Common myeloid progenitor, CD34-positive (primary cell): ENCODE results near the gene SDCCAG8.

Experiments
- CTCF ChIA-PET: fragments of 350-600 bp; sonication (Branson Sonifier 250); formaldehyde crosslinking; loops from one replicate; lab custom pipeline; 2021; ENCODE audit warnings: antibody characterized with exemption; lab: Charles Lee
- POLR2A ChIA-PET: fragments of 350-600 bp; sonication (Branson Sonifier 250); formaldehyde crosslinking; loops from one replicate; lab custom pipeline; 2021; ENCODE audit warnings: antibody characterized with exemption; lab: Charles Lee
- DNase-seq, 3 donors: peaks; one replicate each; pipeline versions ENCODE4 v3.0.0 to v3.0.0-alpha.2; 2013
- H3K27ac ChIP-seq, 2 experiments: 1 replicate in 1 of 2; 2 replicates in 1 of 2; pipeline ENCODE4 v1.7.0; 2013; ENCODE audit warnings: inconsistent platforms in 2 of 2, low read length in 2 of 2, mild to moderate bottlenecking in 2 of 2, low read depth in 1 of 2, moderate library complexity in 1 of 2; ENCODE audit not compliant: severe bottlenecking in 2 of 2, insufficient read depth in 1 of 2, poor library complexity in 1 of 2
- H3K27me3 ChIP-seq, 5 experiments: replicated peaks in 2 of 5; 1 replicate in 3 of 5; 2 replicates in 2 of 5; pipeline versions ENCODE4 v1.6.1 to v1.7.0; 2013; ENCODE audit warnings: low read length in 4 of 5, mild to moderate bottlenecking in 2 of 5, moderate library complexity in 2 of 5, inconsistent platforms in 1 of 5; ENCODE audit not compliant: insufficient read depth in 5 of 5, control insufficient read depth in 4 of 5
- H3K36me3 ChIP-seq, 4 experiments: 1 replicate in 2 of 4; 2 replicates in 2 of 4; pipeline versions ENCODE4 v1.6.1 to v1.7.0; 2013; ENCODE audit warnings: low read length in 3 of 4, control low read depth in 1 of 4, mild to moderate bottlenecking in 1 of 4; ENCODE audit not compliant: control insufficient read depth in 4 of 4, insufficient read depth in 4 of 4
- H3K4me1 ChIP-seq, 4 experiments: 1 replicate in 3 of 4; 2 replicates in 1 of 4; pipeline versions ENCODE4 v1.6.1 to v1.7.1; 2013; ENCODE audit warnings: low read length in 3 of 4, mild to moderate bottlenecking in 3 of 4, control low read depth in 1 of 4, inconsistent platforms in 1 of 4, moderate library complexity in 1 of 4; ENCODE audit not compliant: control insufficient read depth in 4 of 4, insufficient read depth in 4 of 4; ENCODE audit errors: control extremely low read depth in 1 of 4
- H3K4me3 ChIP-seq, 7 experiments: 1 replicate in 4 of 7; 2 replicates in 3 of 7; pipeline versions ENCODE4 v1.5.1 to v1.7.0; 2013; ENCODE audit warnings: mild to moderate bottlenecking in 7 of 7, low read length in 6 of 7, moderate library complexity in 6 of 7, inconsistent platforms in 2 of 7, low read depth in 2 of 7, control low read depth in 1 of 7; ENCODE audit not compliant: insufficient read depth in 4 of 7, control insufficient read depth in 1 of 7; ENCODE audit errors: extremely low read depth in 1 of 7
- H3K9me3 ChIP-seq, 5 experiments: 1 replicate in 4 of 5; 2 replicates in 1 of 5; pipeline versions ENCODE4 v1.6.1 to v1.7.1; 2013; ENCODE audit warnings: low read length in 4 of 5, mild to moderate bottlenecking in 2 of 5, inconsistent platforms in 1 of 5, low read depth in 1 of 5, moderate library complexity in 1 of 5; ENCODE audit not compliant: control insufficient read depth in 4 of 5, insufficient read depth in 2 of 5; ENCODE audit errors: control extremely low read depth in 1 of 5
- WGBS: methylation state at CpG from one replicate; pipeline ENCODE4 v1.1.5; 2013; ENCODE audit not compliant: insufficient coverage; 5-methylcytosine and 5-hydroxymethylcytosine counted together

Gene SDCCAG8

GRCh38 chr1:243507001-243507671 lies 251.3 kb downstream of the SDCCAG8 start:
- H3K36me3 ChIP-seq, result peaks cover 8 to 25% (median 22%) of the 10 kb centered on the region in 4 experiments
- H3K27ac ChIP-seq, result peak overlapping the region in 1 of 2 experiments; percentile 19
- WGBS, result no CpG with 5 or more reads among the region's 5 CpGs
- H3K4me1 ChIP-seq, result peaks cover 10 to 35% (median 23%) of the 10 kb centered on the region in 4 experiments
- CTCF ChIA-PET, result interaction anchor here (0.6 to 2.9 kb wide), 7 partner anchors 11 to 765 kb away, joined by 3 to 9 read pairs (median 3); no protein-coding TSS in a partner anchor
- peak in 2 of 3 donors; percentile 64 to 76 for DNase-seq
- H3K4me3 ChIP-seq, result no peak overlapping the region
- POLR2A ChIA-PET, result no interaction called here
- no peaks in the 10 kb centered on the region for H3K27me3 ChIP-seq
- H3K9me3 ChIP-seq, result no peaks in the 10 kb centered on the region

- peaks cover 10 to 35% (median 23%) of the 10 kb centered on the region in 4 experiments for H3K4me1 ChIP-seq
- ChIA-PET CTCF (interaction anchor here (0.6 to 2.9 kb wide), 4 partner anchors 12 to 765 kb away, joined by 3 to 9 read pairs (median 4); no protein-coding TSS in a partner anchor), POLR2A (no interaction called here)
- H3K36me3 ChIP-seq, result peaks cover 8 to 22% (median 18%) of the 10 kb centered on the region in 4 experiments
- 48% methylated on average over 4 of the region's 8 CpGs for WGBS
- peak overlapping the region in 3 of 7 experiments; percentile 27 to 51 (median 39) for H3K4me3 ChIP-seq
- H3K27ac ChIP-seq, result peak overlapping the region in 1 of 2 experiments; percentile 30
- no peaks in the 10 kb centered on the region for H3K9me3 ChIP-seq
- DNase-seq, result no peak
- H3K27me3 ChIP-seq, result no peaks in the 10 kb centered on the region
These were observed 251.9 kb downstream of the SDCCAG8 start for GRCh38 chr1:243507672-243508302.

- H3K4me3 ChIP-seq, result peak overlapping the region in 3 of 7 experiments; percentile 27 to 51 (median 39)
- H3K27me3 ChIP-seq, result no peaks in the 10 kb centered on the region
- H3K36me3 ChIP-seq, result peaks cover 8 to 22% (median 16%) of the 10 kb centered on the region in 4 experiments
- H3K4me1 ChIP-seq, result peaks cover 10 to 35% (median 23%) of the 10 kb centered on the region in 4 experiments
- H3K27ac ChIP-seq, result peak overlapping the region in 1 of 2 experiments; percentile 30
- no peaks in the 10 kb centered on the region for H3K9me3 ChIP-seq
- 0% methylated on average over 6 of the region's 9 CpGs for WGBS
- POLR2A ChIA-PET, result no interaction called here
- DNase-seq, result peak; percentile 15 to 75 (median 60)
- CTCF ChIA-PET, result interaction anchor here (1.5 kb wide), 1 partner anchor 20 kb away, joined by 4 read pairs; no protein-coding TSS in a partner anchor
These were observed 252.5 kb downstream of the SDCCAG8 start for GRCh38 chr1:243508303-243508713.

GRCh38 chr1:243508943-243509342 lies 253.1 kb downstream of the SDCCAG8 start:
- ChIA-PET CTCF (no interaction called here), POLR2A (no interaction called here)
- peaks cover 10 to 35% (median 23%) of the 10 kb centered on the region in 4 experiments for H3K4me1 ChIP-seq
- H3K36me3 ChIP-seq, result peaks cover 8 to 22% (median 17%) of the 10 kb centered on the region in 4 experiments
- WGBS, result 100% methylated on average over 1 of the region's 1 CpG
- H3K9me3 ChIP-seq, result no peaks in the 10 kb centered on the region
- no peak for DNase-seq
- H3K27ac ChIP-seq, result no peak overlapping the region
- H3K4me3 ChIP-seq, result no peak overlapping the region
- H3K27me3 ChIP-seq, result no peaks in the 10 kb centered on the region

GRCh38 chr1:243510928-243511327 lies 255.1 kb downstream of the SDCCAG8 start:
- no peaks in the 10 kb centered on the region for H3K9me3 ChIP-seq
- peaks cover 8 to 14% (median 10%) of the 10 kb centered on the region in 4 experiments for H3K36me3 ChIP-seq
- no peak for DNase-seq
- H3K4me1 ChIP-seq, result peaks cover 10 to 31% (median 23%) of the 10 kb centered on the region in 4 experiments
- H3K27me3 ChIP-seq, result no peaks in the 10 kb centered on the region
- no peak overlapping the region for H3K4me3 ChIP-seq
- H3K27ac ChIP-seq, result no peak overlapping the region
- ChIA-PET CTCF (no interaction called here), POLR2A (no interaction called here)
- whole genome bisulfite sequencing, result 100% methylated on average over 2 of the region's 3 CpGs

- WGBS, result 90% methylated on average over 2 of the region's 7 CpGs
- Histone ChIP-seq H3K9me3 (peaks cover 0 to 19% (median 2%) of the 10 kb centered on the region in 5 experiments), H3K27ac (no peak overlapping the region), H3K4me3 (no peak overlapping the region), H3K4me1 (peaks cover 1 to 3% (median 3%) of the 10 kb centered on the region in 4 experiments), H3K27me3 (no peaks in the 10 kb centered on the region), H3K36me3 (peaks cover 8 to 28% (median 15%) of the 10 kb centered on the region in 4 experiments)
- POLR2A ChIA-PET, result no interaction called here
- no peak for DNase-seq
- CTCF ChIA-PET, result interaction anchor here (0.9 kb wide), 1 partner anchor 76 kb away, joined by 3 read pairs; no protein-coding TSS in a partner anchor
These were observed 258.1 kb downstream of the SDCCAG8 start for GRCh38 chr1:243513726-243514491.
